Keratinocyte (primary cell): ENCODE data around the gene RAG2.

Experiments used
- EZH2 ChIP-seq: IDR thresholded peaks from one replicate; pipeline ENCODE4 v1.6.1; 2012; ENCODE audit warnings: inconsistent platforms, mild to moderate bottlenecking, low read length, moderate library complexity
- TF ChIP-seq, protein P1 (sequence below), 3 experiments: IDR thresholded peaks in 1 of 3; conservative IDR thresholded peaks in 1 of 3; optimal IDR thresholded peaks in 1 of 3; 2 replicates in 2 of 3; 3 replicates in 1 of 3; pipeline versions ENCODE3 to v1.5.1; 2011; ENCODE audit warnings: low read length in 3 of 3, mild to moderate bottlenecking in 3 of 3, moderate library complexity in 2 of 3, control low read depth in 1 of 3, inconsistent platforms in 1 of 3; ENCODE audit not compliant: insufficient read depth in 2 of 3; ENCODE audit errors: extremely low read depth in 1 of 3

DNA sequence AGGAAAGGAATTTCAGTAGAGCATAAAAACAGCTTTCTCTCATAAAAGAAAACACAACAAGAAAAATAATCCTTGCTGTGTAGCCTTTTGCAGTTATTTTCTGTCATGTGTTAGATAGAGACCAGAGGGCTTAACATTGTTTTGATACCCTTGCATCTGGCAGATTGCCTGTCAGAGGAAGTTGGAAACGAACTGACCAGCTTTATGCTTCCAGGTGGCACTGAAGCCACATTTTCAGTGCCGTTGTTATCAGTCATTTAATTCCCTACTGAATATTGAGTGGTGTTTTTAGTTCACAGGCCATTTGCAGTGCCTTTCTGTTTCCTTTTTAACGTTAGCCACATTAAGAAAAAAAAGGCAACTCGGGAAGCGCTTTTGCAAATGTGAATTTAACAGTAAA, 21.5 kb upstream of the RAG2 start:
- no peak for TF ChIP-seq EZH2
- TF ChIP-seq, protein P1, sequence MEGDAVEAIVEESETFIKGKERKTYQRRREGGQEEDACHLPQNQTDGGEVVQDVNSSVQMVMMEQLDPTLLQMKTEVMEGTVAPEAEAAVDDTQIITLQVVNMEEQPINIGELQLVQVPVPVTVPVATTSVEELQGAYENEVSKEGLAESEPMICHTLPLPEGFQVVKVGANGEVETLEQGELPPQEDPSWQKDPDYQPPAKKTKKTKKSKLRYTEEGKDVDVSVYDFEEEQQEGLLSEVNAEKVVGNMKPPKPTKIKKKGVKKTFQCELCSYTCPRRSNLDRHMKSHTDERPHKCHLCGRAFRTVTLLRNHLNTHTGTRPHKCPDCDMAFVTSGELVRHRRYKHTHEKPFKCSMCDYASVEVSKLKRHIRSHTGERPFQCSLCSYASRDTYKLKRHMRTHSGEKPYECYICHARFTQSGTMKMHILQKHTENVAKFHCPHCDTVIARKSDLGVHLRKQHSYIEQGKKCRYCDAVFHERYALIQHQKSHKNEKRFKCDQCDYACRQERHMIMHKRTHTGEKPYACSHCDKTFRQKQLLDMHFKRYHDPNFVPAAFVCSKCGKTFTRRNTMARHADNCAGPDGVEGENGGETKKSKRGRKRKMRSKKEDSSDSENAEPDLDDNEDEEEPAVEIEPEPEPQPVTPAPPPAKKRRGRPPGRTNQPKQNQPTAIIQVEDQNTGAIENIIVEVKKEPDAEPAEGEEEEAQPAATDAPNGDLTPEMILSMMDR (optimal IDR thresholded peaks at IDR 0.05 in 1 of 3, IDR thresholded peaks at IDR 0.05 in 1 of 3, conservative IDR thresholded peaks at IDR 0.05 in 1 of 3; ENCODE audit: extremely low read depth in 1 of 3, insufficient read depth in 2 of 3, low read length in 3 of 3): no peak
